Fibroblast of skin of left biceps (primary cell): Measurements from ENCODE around the gene LRATD1.
"Not testable (repeated sequence)": the region's sequence is repeated elsewhere in the genome, so short reads cannot be mapped to it uniquely, and the experiment has no call there.

ENCODE experiments used
- DNase-seq, 2 experiments: peaks; one replicate each; pipeline ENCODE4 v3.0.0-alpha.2; 2013; ENCODE audit warnings: low read depth in 2 of 2

LRATD1 gene, protein sequence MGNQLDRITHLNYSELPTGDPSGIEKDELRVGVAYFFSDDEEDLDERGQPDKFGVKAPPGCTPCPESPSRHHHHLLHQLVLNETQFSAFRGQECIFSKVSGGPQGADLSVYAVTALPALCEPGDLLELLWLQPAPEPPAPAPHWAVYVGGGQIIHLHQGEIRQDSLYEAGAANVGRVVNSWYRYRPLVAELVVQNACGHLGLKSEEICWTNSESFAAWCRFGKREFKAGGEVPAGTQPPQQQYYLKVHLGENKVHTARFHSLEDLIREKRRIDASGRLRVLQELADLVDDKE

DNA sequence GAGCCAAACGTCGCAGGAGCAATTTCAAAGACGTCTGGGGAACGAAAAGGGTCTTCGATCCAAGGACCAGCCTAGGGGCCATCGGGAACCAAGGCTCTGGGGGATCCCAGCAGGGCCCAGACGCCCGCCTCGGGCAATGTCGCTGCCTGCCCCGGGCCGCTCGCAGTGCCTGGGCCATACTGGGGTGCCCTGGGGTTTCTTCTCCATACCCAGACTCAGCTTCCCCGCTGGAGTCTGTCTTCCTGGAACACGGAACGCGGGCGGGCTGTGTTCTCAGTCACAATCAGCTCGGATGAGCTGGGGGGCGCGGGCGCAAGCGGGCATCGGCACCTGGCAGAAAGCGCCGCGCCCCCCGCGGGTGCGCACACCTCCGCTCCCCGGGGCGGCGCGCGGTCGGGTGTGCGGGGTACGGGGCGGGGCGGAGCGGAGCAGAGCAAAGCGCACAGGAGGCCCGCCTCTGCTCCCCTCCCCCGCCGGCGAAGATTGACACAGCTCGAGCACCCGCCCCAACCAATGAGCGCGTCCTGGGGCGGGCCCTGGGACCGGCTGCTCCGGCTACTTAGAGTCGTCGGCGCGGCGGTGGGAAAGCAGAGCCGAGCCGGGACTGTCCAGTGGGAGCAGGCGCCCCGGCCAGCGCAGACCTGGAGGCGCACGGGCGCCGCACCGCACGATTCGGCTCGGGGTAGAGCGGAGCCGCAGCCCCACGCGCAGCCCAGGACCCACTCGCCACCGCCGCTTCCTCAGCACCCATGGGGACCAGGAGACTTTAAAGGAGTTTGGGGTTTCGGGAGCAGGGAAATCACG is at the start of gene LRATD1:
Gene LRATD1 (plus strand): TSS at position 585 of the 804 bp plus-strand sequence. CDS start 1,263 bp downstream, outside the sequence.
- DNase-seq = peak in 1 of 2 experiments; percentile 61

DNA sequence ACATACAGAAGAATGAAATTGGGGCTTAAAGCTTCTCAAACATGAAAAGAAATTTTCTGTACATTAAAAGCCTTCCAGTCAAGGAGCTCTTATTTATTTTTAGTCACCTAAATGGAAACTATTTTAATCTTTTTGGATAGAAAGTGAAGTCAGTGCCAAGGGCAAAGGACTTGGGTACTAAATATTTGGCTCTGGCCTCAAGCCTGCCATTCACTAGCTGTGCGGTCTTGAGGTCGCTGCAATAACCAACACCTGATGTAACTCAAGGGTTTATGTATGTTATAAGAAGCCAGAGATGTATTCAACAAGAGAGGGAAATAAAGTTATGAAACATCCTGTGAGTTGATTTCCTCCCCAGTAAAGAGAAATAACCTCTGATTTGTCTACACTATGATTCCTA is 49.5 kb upstream of the LRATD1 start:
- no peak for DNase-seq

DNA sequence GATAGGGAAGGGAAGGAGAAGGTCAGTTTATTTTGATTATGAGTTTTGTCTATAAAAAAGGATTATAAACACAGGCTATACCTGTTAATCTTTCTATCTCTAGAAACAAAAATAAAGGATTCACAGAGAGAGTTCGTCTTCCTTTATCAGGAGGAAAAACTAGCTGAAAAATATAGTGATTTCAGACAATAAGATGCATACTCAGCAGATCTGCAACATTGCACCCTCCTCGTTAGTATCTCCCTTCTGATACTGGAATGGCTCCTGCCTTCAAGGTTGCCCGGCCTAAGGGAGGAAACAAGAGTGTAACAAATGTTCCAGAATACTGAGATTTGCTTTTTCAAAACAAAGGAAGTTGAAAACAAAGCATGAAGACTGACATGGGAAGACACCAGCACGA is 48.7 kb upstream of the LRATD1 start:
- DNase-seq = no peak

DNA sequence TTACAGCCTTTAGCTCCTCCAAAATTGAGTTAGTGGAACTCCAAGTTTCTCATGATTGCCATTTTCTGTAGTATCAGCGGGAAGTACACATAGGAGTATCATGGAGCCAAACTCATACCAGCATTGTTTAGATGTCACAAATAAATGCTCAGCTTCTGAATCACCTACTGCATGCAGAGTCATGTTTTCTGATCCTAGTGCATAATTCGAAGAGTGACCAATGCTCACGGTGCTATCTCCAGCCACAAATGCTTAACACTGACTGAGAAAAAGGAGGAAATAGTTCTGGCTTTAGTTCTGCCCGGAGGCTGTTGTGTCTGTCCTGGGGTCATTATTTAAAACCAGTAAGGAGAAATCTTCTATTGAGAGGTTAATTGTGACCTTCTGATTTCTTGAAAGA is 45.4 kb upstream of the LRATD1 start:
- no peak for DNase-seq

DNA sequence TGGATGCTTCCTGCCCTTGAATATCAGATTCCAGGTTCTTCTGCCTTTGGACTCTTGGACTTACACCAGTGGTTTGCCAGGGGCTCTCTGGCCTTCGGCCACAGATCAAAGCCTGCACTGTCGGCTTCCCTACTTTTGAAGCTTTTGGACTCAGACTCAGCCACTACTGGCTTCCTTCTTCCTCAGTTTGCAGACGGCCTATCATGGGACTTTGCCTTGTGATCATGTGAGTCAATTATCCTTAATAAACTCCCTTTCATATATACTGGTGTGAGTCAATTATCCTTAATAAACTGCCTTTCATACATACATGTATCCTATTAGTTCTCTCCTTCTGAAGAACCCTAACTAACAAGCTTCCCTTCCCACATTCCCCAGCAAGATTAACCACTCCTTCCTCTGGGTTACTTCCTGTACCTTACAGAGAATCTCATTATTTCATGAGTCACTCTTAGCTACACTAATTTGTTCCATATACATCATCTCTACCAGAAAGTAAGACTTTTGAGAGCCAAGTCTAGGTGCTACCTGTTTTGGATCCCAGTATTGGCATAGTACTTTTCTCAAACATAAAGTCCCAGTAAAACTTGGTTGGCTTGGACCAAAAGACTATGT is 31.3 kb upstream of the LRATD1 start:
- no peak for DNase-seq

DNA sequence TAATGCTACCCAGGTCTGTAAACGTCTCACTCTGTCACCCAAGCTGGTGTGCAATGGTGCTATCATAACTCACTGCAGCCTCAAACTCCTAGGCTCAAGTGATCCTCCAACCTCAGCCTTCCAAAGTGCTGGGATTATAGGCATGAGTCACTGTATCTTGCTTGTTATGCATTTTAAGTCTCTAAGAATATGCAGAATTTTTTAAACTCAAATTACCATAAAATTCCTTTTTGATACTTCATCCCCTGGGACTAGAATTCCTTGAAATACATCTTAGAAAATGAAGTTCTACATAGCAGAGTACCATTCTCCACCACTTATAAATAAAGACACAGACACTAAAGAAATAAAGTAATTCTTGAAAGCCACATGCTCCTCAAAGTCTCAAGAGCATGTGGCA is 30.2 kb upstream of the LRATD1 start:
- no peak for DNase-seq

DNA sequence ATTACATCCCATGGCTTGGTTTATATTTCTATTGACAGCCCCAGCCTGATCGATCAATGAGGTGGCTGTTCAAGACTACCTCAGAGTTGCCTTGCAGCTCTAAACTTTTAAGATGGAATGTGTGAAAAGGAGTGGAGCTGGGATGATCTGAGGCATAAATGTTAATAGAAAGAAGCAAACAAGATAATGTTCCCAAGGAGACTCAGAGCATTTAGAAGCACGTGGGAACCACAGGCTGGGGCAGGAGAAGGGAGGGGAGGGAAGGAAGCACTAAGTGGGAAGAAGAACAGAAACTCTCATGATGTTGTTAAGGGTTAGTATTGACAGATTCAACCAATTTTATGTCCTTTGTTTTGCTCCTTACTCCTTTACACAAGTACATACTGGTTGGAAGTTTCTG is 28.8 kb upstream of the LRATD1 start:
- no peak for DNase-seq

DNA sequence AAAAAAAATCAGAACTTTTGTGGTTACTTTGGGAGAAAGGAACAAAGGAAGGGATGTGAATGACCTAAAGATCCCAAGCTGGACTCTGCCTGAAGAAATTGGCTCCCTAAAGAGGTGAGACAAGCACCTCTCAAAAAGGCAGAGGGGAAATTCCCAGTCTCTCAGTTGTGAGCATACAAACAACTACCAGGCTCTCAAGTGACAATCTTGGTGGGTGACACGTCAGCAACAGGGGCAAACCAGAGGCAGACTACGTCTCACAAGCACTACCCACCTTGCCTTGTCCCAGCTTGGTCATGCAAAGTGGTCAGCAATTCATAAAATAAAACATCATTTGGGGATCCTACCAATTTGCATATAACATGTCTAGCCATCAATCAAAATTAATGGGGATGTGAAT is 24.3 kb upstream of the LRATD1 start:
- no peak for DNase-seq

DNA sequence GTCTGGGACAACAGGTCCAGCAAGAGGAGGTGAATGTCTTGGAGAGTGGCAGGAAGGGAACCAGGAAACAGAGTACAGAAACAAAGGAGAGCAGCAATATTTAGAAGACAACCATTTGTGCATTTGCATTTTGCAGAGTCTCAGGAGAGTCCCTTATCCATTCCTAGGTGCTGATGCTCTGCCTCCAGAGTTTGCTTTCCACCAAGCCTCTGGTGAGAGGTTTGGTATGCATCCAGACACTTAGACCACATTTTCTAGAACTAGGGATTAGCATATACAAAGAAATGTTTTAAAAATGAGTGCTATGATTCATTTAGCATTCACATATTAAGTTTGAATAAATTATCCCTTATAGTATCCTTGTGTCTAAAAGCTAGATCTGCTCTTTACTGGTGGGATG is 18.5 kb upstream of the LRATD1 start:
- DNase-seq = peak in 1 of 2 experiments; percentile 60

DNA sequence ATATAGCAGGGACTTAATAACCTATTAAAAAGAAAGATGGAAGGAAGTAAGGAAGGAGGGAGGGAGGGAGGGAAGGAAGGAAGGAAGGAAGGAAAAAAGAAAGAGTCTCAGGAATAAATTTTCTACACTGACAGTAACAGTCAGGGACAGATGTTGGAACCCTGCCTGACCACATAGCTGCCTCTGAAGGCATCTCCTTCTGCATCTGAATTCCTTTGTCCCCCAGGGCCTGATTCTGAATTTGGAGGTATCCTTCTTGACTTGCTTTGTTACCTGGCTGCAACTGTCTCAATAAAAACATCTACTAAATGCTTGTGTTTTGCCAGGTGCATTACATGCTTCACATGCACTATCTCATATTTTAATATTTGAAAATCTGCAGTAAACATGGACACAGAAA is 17.4 kb upstream of the LRATD1 start:
- no peak for DNase-seq

DNA sequence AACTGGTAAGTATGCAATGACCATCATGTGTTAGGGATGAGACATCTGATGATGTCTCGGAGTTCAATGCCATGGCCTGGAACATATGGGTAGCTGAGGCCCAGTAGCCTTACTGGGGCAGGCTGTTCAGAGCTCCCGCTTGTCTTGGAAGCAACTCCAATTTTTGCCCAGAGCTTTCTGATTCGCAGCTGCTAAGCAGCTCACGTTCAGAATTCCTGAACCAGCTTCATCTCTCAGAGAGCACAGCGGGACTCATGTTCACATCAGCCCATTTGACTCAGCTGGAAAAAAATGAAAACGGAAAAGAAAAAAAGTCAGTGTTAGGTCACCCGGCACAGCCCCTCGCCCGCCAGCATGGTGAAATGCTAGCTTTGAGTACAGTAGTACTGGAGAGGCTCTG is 16.8 kb upstream of the LRATD1 start:
- no peak for DNase-seq

DNA sequence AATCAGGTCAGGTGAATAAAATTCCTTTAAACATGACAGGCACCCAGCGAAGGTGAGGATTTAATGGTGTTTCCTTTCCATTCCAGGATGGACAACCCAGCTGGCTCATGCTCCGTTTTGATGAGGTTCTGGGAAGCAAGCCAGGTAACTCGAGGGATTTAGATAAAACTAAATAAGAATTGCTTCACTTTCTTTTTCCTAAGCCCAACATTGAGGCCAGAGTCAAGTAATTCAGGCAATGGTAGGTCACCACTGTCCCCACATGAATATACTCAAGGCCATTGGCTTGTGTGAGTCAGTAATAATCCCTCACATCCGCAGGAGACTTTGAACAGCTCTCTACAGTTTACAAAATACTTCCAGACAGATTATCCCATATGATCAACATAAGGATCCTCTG is 16.2 kb upstream of the LRATD1 start:
- no peak for DNase-seq

DNA sequence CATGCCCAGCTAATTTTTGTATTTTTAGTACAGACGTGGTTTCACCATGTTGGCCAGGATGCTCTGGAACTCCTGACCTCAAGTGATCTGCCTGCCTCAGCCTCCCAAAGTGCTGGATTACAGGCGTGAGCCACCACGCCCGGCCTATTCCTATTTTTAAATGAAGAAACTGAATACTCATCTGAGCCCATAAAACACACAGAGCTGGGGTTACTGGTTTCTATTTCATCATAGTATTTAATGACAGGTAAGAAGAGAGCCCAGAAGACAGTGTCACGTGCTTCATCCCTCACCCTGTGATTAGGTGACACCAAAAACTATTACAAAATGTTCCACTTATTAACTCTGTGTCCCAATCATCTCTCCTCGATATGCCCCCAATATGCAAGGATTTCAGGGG is 15.6 kb upstream of the LRATD1 start:
- DNase-seq = no peak

DNA sequence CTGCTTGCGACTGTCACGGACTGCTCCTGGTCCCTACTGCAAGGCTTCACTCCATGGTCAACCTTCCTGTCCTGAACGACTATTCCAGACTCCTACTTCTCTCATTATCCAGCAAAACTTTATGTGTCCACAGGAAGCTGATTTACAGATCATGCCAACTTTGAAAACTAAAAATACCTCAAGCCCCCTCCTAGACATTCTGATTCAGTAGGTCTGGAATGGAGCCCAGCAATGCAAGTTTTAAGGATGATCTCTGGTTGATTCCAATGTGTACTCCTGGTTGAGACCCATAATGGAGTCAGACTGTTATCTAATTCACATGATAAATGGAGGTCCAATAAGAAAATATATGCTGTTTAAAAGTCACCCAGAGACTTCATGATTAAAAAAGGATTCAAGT is 13.1 kb upstream of the LRATD1 start:
- DNase-seq = no peak

DNA sequence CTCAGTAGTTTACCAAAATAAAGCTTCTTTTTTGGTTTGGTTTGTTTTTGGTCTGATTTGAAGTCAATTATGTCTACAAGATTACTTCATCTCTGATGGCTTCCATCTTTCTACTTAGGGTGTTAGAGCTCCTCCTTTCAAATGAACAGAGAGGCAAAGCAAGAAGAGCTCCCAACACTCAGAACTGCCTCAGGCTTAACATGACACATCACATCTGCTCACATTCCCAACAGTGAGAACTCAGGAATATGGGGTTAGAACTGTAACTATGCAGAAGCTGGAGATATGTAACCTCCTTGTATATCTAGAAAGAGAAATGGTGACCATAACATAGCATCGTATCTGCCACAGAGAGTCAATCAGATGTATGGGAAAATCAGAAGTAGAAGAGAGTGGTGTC is 11.4 kb upstream of the LRATD1 start:
- DNase-seq = no peak

DNA sequence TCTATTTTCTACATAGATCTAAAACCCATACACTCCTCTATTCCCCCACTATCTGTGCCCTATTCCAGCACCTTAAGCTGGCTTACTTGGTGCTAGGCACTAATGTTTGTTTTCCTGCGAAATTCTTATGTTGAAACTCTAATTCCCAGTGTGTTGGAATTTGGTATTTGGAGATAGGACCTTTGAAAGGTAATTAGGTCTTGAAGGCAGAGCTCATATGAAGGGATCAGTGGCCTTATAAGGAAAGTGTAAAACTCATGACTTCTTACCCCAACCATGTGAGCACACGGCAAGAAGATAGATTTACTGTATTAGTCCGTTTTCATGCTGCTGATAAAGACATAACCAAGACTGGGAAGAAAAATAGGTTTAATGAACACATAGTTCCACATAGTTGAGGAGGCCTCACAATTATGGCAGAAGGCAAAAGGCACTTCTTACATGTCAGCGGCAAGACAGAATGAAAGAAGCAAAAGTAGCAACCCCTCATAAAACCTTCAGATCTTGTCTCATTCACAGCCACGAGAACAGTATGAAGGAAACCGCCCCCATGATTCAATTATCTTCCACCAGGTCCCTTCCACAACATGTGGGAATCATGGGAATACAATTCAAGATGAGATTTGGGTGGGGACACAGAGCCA is 10.5 kb upstream of the LRATD1 start:
- no peak for DNase-seq

DNA sequence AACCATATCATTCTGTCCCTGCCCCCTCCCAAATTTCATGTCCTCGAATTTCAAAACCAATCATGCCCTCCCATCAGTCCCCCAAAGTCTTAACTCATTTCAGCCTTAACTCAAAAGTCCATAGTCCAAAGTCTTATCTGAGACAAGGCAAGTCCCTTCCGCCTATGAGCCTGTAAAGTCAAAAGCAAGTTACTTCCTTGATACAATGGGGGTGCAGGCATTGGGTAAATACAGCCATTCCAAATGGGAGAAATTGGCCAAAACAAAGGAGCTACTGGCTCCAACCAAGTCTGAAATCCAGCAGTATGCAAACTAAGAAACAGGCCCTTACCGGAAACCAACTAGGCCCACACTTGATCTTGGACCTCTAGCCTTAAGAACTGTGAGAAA is 10.0 kb upstream of the LRATD1 start:
- DNase-seq = not testable (repeated sequence)

DNA sequence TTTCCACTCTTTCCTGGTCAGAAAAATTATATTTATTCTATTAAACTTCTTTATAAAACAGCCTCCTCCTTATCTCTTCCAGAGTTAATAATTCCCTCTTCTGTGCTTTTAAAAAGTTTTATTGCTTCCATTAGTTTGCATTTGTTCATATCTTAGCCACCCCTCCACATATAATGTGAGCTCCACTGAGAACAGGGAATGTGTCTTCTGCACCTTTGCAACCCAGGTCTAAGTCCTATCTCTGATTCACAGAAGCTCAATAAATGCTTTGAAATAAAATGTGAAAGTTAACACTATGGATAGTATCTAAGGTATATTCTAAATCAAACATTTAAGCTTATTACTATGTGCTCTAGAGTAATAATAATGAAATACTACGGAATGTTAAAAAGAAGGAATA is 9.3 kb upstream of the LRATD1 start:
- no peak for DNase-seq

DNA sequence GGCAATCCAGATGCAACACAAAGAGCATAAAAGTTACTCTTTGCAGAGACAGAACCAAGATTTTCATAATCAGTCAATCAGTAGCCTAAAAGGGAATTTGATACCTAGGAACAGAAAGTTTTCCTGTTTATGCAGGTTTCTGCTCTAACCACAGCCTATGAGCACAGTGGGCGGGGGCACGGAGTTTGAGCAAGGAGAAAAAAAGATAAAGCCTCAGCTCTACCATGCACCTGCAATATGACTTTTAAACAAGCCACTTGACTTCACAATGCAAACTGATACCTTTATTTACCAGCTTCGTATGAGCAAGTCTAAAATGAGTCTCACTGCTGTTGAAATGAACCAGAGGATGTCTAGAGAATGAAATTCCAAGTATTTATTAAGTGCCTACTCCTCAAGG is 5.6 kb upstream of the LRATD1 start:
- no peak for DNase-seq

DNA sequence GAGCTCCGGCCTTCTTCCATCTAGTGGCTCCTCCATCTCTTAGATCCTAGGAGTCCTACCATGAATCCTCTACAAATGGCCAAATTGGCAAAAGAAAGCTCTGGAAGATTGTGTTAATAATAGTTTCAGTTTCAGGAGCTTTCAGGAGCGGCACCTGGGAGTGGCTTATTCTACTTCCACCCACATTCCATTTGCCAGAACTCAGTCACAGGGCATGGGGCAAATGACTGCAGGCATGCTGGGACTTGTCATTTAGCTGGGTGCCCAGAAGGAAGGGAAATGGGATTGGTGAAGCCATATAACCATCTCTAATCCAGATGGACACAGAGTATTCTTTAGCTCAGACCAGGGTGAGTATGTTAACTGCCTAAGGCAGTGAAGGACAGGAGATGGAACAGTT is 3.6 kb upstream of the LRATD1 start:
- DNase-seq = no peak

DNA sequence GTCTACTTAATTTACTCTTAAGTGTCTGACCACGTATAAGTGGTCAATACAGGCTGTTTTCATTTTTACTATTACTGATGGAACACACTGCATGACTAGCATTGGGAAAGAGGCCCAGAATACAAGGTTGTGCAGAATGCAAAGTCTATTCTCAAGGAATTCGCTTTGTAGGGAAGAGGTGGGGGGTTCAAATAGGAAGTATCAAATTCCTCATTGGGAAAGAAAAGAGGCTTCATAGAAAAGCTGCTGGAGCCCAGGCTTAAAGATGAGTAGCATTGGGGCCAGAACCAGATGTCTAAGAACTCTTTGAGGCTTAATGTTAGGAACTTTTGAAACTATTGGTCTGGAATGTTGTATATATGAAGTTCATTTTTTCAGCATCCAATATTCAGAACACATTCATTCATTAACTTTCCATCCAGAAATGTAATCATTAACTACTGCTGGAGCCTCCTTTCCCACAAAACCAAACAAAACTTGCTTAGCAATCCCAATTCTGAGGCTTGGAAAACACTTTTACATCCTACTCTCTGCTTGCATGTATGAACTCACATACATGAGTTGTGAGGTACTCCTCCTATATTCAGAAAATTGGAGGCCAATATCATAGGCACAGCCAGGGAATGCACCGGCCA is 994 bp upstream of the LRATD1 start:
- no peak for DNase-seq

DNA sequence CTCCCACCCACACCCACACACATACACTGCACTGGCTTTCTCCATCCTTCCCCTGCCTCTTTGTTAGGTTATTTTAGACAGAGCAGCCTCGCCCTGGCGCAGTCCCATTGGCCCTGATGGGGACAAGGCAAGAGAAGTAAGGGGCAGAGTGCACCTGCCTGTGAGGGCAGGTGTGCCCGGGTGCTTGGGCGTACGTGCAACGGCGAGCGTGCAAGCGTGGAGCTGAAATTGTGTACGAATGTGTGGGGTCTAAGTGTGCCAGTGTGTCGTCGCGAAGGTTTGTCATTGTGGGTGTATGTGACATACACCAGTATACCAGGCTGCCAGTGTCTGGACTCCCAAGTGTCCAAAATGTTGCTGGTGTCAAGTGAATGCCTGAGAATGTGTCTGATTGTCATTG is 544 bp downstream of the LRATD1 start:
- no peak for DNase-seq
